IPS-18c (cell line): ENCODE results near the gene CCDC121.

Source experiments
- H3K4me3 ChIP-seq: 2 replicates; pipeline ENCODE4 v1.7.0; 2013; ENCODE audit warnings: low read depth, mild to moderate bottlenecking, low read length, moderate library complexity; ENCODE audit not compliant: insufficient read depth
- H3K9me3 ChIP-seq: one replicate; pipeline ENCODE4 v1.6.1; 2013; ENCODE audit warnings: mild to moderate bottlenecking, low read length, moderate library complexity; ENCODE audit not compliant: control insufficient read depth, insufficient read depth

The CCDC121 gene

GRCh38 chr2:27628767-27629709 is at the start of gene CCDC121, which contains the start of gene GPN1:
Gene CCDC121, minus strand, starts transcription at chr2:27629012. Its CDS starts 1,213 bp downstream, at chr2:27627799.
Gene GPN1, plus strand, starts transcription at chr2:27629050. Its CDS starts 9 bp downstream, at chr2:27629059.
- H3K9me3 ChIP-seq, result no peaks in the 10 kb centered on the region
- peak within 1 kb of the TSS; percentile 85 for H3K4me3 ChIP-seq

GRCh38 chr2:27672723-27673486 is 44.1 kb upstream of the CCDC121 start:
- no peak overlapping the region for H3K4me3 ChIP-seq
- H3K9me3 ChIP-seq, result no peaks in the 10 kb centered on the region

- H3K4me3 ChIP-seq, result no peak overlapping the region
These were observed 42.4 kb upstream of the CCDC121 start for GRCh38 chr2:27671235-27671634.

GRCh38 chr2:27667446-27667845 is 38.6 kb upstream of the CCDC121 start:
- Histone ChIP-seq H3K9me3 (no peaks in the 10 kb centered on the region), H3K4me3 (no peak overlapping the region)

More at GRCh38 chr2:27671235-27671634, 42.4 kb upstream of the CCDC121 start:
- no peaks in the 10 kb centered on the region for H3K9me3 ChIP-seq

GRCh38 chr2:27664622-27665363 is 36.0 kb upstream of the CCDC121 start:
- H3K4me3 ChIP-seq, result peak overlapping the region; percentile 64
- no peaks in the 10 kb centered on the region for H3K9me3 ChIP-seq

- Histone ChIP-seq H3K4me3 (peak overlapping the region; percentile 64), H3K9me3 (no peaks in the 10 kb centered on the region)
These were observed 35.4 kb upstream of the CCDC121 start for GRCh38 chr2:27664154-27664574.

GRCh38 chr2:27663285-27664153 is 34.7 kb upstream of the CCDC121 start, which contains the start of the genes SLC4A1AP and SUPT7L:
Gene SLC4A1AP, plus strand, starts transcription at chr2:27663889. Its CDS starts 26 bp downstream, at chr2:27663915.
Gene SUPT7L, minus strand, starts transcription at chr2:27663614. Its CDS starts 1,422 bp downstream, at chr2:27662192.
- no peaks in the 10 kb centered on the region for H3K9me3 ChIP-seq
- peak within 1 kb of the TSS; percentile 64 for H3K4me3 ChIP-seq

GRCh38 chr2:27661371-27661770 is 32.6 kb upstream of the CCDC121 start:
- Histone ChIP-seq H3K9me3 (peaks cover 2% of the 10 kb centered on the region), H3K4me3 (no peak overlapping the region)

- H3K4me3 ChIP-seq, result no peak overlapping the region
- peaks cover 2% of the 10 kb centered on the region for H3K9me3 ChIP-seq
These were observed 26.5 kb upstream of the CCDC121 start for GRCh38 chr2:27655155-27655951.

GRCh38 chr2:27653397-27653796 is 24.6 kb upstream of the CCDC121 start:
- Histone ChIP-seq H3K4me3 (no peak overlapping the region), H3K9me3 (peaks cover 2% of the 10 kb centered on the region)

GRCh38 chr2:27652790-27653189 is 24.0 kb upstream of the CCDC121 start:
- H3K4me3 ChIP-seq, result no peak overlapping the region
- peaks cover 2% of the 10 kb centered on the region for H3K9me3 ChIP-seq

GRCh38 chr2:27652341-27652740 is 23.5 kb upstream of the CCDC121 start:
- Histone ChIP-seq H3K4me3 (no peak overlapping the region), H3K9me3 (peaks cover under 1% of the 10 kb centered on the region)

- Histone ChIP-seq H3K9me3 (no peaks in the 10 kb centered on the region), H3K4me3 (no peak overlapping the region)
These were observed 22.2 kb upstream of the CCDC121 start for GRCh38 chr2:27651056-27651455.

- H3K4me3 ChIP-seq, result no peak overlapping the region
- no peaks in the 10 kb centered on the region for H3K9me3 ChIP-seq
These were observed 18.9 kb upstream of the CCDC121 start for GRCh38 chr2:27647737-27648136.

- no peak overlapping the region for H3K4me3 ChIP-seq
- no peaks in the 10 kb centered on the region for H3K9me3 ChIP-seq
These were observed 18.5 kb upstream of the CCDC121 start for GRCh38 chr2:27647289-27647688.
